ENCODE measurements around the gene RNF112.

Gene RNF112

GRCh38 chr17:19378416-19379360 lies 32.3 kb upstream of the RNF112 start, which contains the start of gene MAPK7:
MAPK7 (plus strand) TSS chr17:19378498; CDS start chr17:19378901, 403 bp downstream.
- CTCF ChIA-PET = interaction anchor here (1.0 to 8.7 kb wide), 11 partner anchors 10 to 388 kb away, joined by 3 to 121 read pairs (median 5); partner anchors contain the start of genes ALDH3A2 and B9D1
- POLR2A ChIA-PET = interaction anchor here (0.7 to 1.7 kb wide), 3 partner anchors 14 to 315 kb away, joined by 3 to 7 read pairs (median 5); no protein-coding TSS in a partner anchor
- no peak for DNase-seq (ENCODE audit: extremely low spot score)
- no peak for TF ChIP-seq CTCF (IDR thresholded peaks at IDR 0.05; ENCODE audit: control extremely low read depth, extremely low read depth, low read depth, missing control alignments)

GRCh38 chr17:19379361-19380065 lies 31.5 kb upstream of the RNF112 start:
- CTCF ChIA-PET = interaction anchor here (1.3 to 8.7 kb wide), 2 partner anchors 9 to 16 kb away, joined by 3 to 121 read pairs; partner anchors contain the start of gene B9D1
- POLR2A ChIA-PET = no interaction called here
- no peak for DNase-seq (ENCODE audit: extremely low spot score)
- TF ChIP-seq CTCF (IDR thresholded peaks at IDR 0.05; ENCODE audit: control extremely low read depth, extremely low read depth, low read depth, missing control alignments) = no peak

- TF ChIP-seq CTCF (IDR thresholded peaks at IDR 0.05; ENCODE audit: control extremely low read depth, extremely low read depth, low read depth, missing control alignments) = no peak
- DNase-seq (ENCODE audit: extremely low spot score) = no peak
- POLR2A ChIA-PET = no interaction called here
- CTCF ChIA-PET = interaction anchor here (0.9 to 8.7 kb wide), 4 partner anchors 10 to 17 kb away, joined by 3 to 121 read pairs (median 4); partner anchors contain the start of gene B9D1
Observed at GRCh38 chr17:19380481-19381301, 30.3 kb upstream of the RNF112 start.

- CTCF ChIA-PET = interaction anchor here (0.9 to 8.7 kb wide), 2 partner anchors 12 to 18 kb away, joined by 4 to 121 read pairs; partner anchors contain the start of gene B9D1
- POLR2A ChIA-PET = no interaction called here
- TF ChIP-seq CTCF (IDR thresholded peaks at IDR 0.05; ENCODE audit: control extremely low read depth, extremely low read depth, low read depth, missing control alignments) = no peak
- no peak for DNase-seq (ENCODE audit: extremely low spot score)
Observed at GRCh38 chr17:19381361-19381740, 29.7 kb upstream of the RNF112 start.

- CTCF ChIA-PET = interaction anchor here (8.7 kb wide), 1 partner anchor 18 kb away, joined by 121 read pairs; the partner anchor contains the start of gene B9D1
Observed at GRCh38 chr17:19381741-19382444, 29.1 kb upstream of the RNF112 start.

More at GRCh38 chr17:19381741-19382444, 29.1 kb upstream of the RNF112 start:
- POLR2A ChIA-PET = no interaction called here
- TF ChIP-seq CTCF (IDR thresholded peaks at IDR 0.05; ENCODE audit: control extremely low read depth, extremely low read depth, low read depth, missing control alignments) = no peak
- DNase-seq (ENCODE audit: extremely low spot score) = no peak
